ENCODE measurements around the gene SQSTM1. TPM values are rescaled to one million over a fixed set of nuclear protein-coding genes. Genes with fewer than 3 reads are reported as not detected.

SQSTM1 gene
- total and polyA plus RNA-seq, 5 donors from 2014 or later: 219 to 615 (median 240) TPM

Other genes with a start within 250 kb of the SQSTM1 start
- 2,049 TPM for gene HNRNPH1, start 197.2 kb upstream of the SQSTM1 start, total RNA-seq
- 100 to 1,000 TPM; 102 to 155 (median 130) TPM for gene HNRNPH1, start 197.2 kb upstream of the SQSTM1 start, polyA plus RNA-seq
- not detected for gene CBY3, start 139.9 kb upstream of the SQSTM1 start, total RNA-seq
- under 1 TPM in 1 of 4 donors, not detected in 3; 0.70 TPM for gene CBY3, start 139.9 kb upstream of the SQSTM1 start, polyA plus RNA-seq
- 180 TPM for gene CANX, start 121.9 kb upstream of the SQSTM1 start, total RNA-seq
- gene CANX, start 121.9 kb upstream of the SQSTM1 start, polyA plus RNA-seq: 100 to 1,000 TPM; 190 to 205 (median 199) TPM
- gene MAML1, start 88.1 kb upstream of the SQSTM1 start, total RNA-seq: 39.5 TPM
- gene MAML1, start 88.1 kb upstream of the SQSTM1 start, polyA plus RNA-seq: 1 to 10 TPM; 2.8 to 4.9 (median 3.8) TPM
- 2.8 TPM for gene LTC4S, start 26.9 kb upstream of the SQSTM1 start, total RNA-seq
- 1 to 10 TPM in 2 of 4 donors, under 1 TPM in 2; 0.48 to 4.3 (median 1.3) TPM for gene LTC4S, start 26.9 kb upstream of the SQSTM1 start, polyA plus RNA-seq
- gene MGAT4B, start 14.0 kb upstream of the SQSTM1 start, total RNA-seq: 134 TPM
- 10 to 100 TPM; 11.9 to 18.0 (median 13.8) TPM for gene MGAT4B, start 14.0 kb upstream of the SQSTM1 start, polyA plus RNA-seq
- 46.4 TPM for gene MRNIP, start 37.9 kb downstream of the SQSTM1 start, total RNA-seq
- 10 to 100 TPM; 10.2 to 18.5 (median 17.2) TPM for gene MRNIP, start 37.9 kb downstream of the SQSTM1 start, polyA plus RNA-seq
- 53.1 TPM for gene TBC1D9B, start 87.0 kb downstream of the SQSTM1 start, total RNA-seq
- 10 to 100 TPM; 11.3 to 18.8 (median 15.1) TPM for gene TBC1D9B, start 87.0 kb downstream of the SQSTM1 start, polyA plus RNA-seq